ENCODE data around the gene PRADC1.

Gene PRADC1

GRCh38 chr2:73235315-73236028, 2.4 kb upstream of the PRADC1 start:
- no peak for DNase-seq

GRCh38 chr2:73233932-73234832, 1.1 kb upstream of the PRADC1 start, which contains the start of gene CCT7:
Gene CCT7, plus strand, starts transcription at chr2:73234308. Its CDS starts 71 bp downstream, at chr2:73234379.
- peak; percentile 93 for DNase-seq

- DNase-seq = no peak
Measured at GRCh38 chr2:73232403-73233153, 461 bp downstream of the PRADC1 start.

GRCh38 chr2:73228631-73229030, 4.4 kb downstream of the PRADC1 start:
- DNase-seq = no peak

GRCh38 chr2:73227086-73227485, 6.0 kb downstream of the PRADC1 start:
- no peak for DNase-seq

GRCh38 chr2:73225513-73226360, 7.3 kb downstream of the PRADC1 start:
- DNase-seq = no peak

GRCh38 chr2:73223821-73224220, 9.2 kb downstream of the PRADC1 start:
- no peak for DNase-seq

- peak; percentile 25 for DNase-seq
Measured at GRCh38 chr2:73218298-73218697, 14.7 kb downstream of the PRADC1 start.

GRCh38 chr2:73217826-73218225, 15.2 kb downstream of the PRADC1 start:
- no peak for DNase-seq

GRCh38 chr2:73217160-73217559, 15.9 kb downstream of the PRADC1 start:
- no peak for DNase-seq

- no peak for DNase-seq
Measured at GRCh38 chr2:73215254-73215653, 17.8 kb downstream of the PRADC1 start.

- peak; percentile 75 for DNase-seq
Measured at GRCh38 chr2:73214120-73215035, 18.7 kb downstream of the PRADC1 start, which contains the start of gene SMYD5. Gene SMYD5, plus strand, starts transcription at chr2:73214245. Its CDS starts 22 bp downstream, at chr2:73214267.

GRCh38 chr2:73212448-73213176, 20.4 kb downstream of the PRADC1 start:
- peak; percentile 81 for DNase-seq

- no peak for DNase-seq
Measured at GRCh38 chr2:73212098-73212447, 21.0 kb downstream of the PRADC1 start.

- no peak for DNase-seq
Measured at GRCh38 chr2:73210696-73211095, 22.3 kb downstream of the PRADC1 start.

GRCh38 chr2:73210019-73210418, 23.0 kb downstream of the PRADC1 start:
- no peak for DNase-seq

- DNase-seq = no peak
Measured at GRCh38 chr2:73208258-73208657, 24.8 kb downstream of the PRADC1 start.

GRCh38 chr2:73205611-73206010, 27.4 kb downstream of the PRADC1 start:
- DNase-seq = peak; percentile 67

- DNase-seq = no peak
Measured at GRCh38 chr2:73203055-73203681, 29.9 kb downstream of the PRADC1 start.
